HEK293 (cell line): ENCODE results near the gene TRPV2.

Source experiments
- HOXA7 ChIP-seq: sonication (generic); formaldehyde crosslinking; IDR thresholded peaks from 2 replicates; pipeline ENCODE4 v1.8.1; 2022; ENCODE audit warnings: missing genetic modification reagents, borderline replicate concordance
- HOXD13 ChIP-seq: sonication (generic); formaldehyde crosslinking; IDR thresholded peaks from 2 replicates; pipeline ENCODE4 v1.8.0; 2022; ENCODE audit warnings: missing genetic modification reagents, borderline replicate concordance
- MEIS1 ChIP-seq: sonication (generic); formaldehyde crosslinking; IDR thresholded peaks from 2 replicates; pipeline ENCODE4 v1.8.1; 2022; ENCODE audit warnings: missing genetic modification reagents, mild to moderate bottlenecking, borderline replicate concordance
- SP7 ChIP-seq: fragments of 450-650 bp; formaldehyde crosslinking; IDR thresholded peaks from 2 replicates; pipeline ENCODE4 v1.5.1; 2016; ENCODE audit warnings: missing biosample characterization, missing genetic modification characterization
- ZBTB21 ChIP-seq: fragments of 450-650 bp; formaldehyde crosslinking; IDR thresholded peaks from 2 replicates; pipeline ENCODE4 v1.5.1; 2017; ENCODE audit warnings: missing biosample characterization, missing genetic modification characterization
- ZFHX2 ChIP-seq: fragments of 450-650 bp; formaldehyde crosslinking; conservative IDR thresholded peaks from 2 replicates; pipeline ENCODE4 v1.5.1; 2016; ENCODE audit warnings: missing biosample characterization, missing genetic modification characterization
- ZFP3 ChIP-seq: fragments of 450-650 bp; formaldehyde crosslinking; IDR thresholded peaks from 2 replicates; pipeline ENCODE4 v1.5.1; 2016; ENCODE audit warnings: low read depth, missing biosample characterization, missing genetic modification characterization
- ZFP41 ChIP-seq: fragments of 450-650 bp; formaldehyde crosslinking; IDR thresholded peaks from 2 replicates; pipeline ENCODE4 v1.5.1; 2016; ENCODE audit warnings: missing biosample characterization, missing genetic modification characterization, borderline replicate concordance
- ZNF175 ChIP-seq: fragments of 450-650 bp; formaldehyde crosslinking; IDR thresholded peaks from 2 replicates; pipeline ENCODE4 v1.5.1; 2016; ENCODE audit warnings: missing biosample characterization, missing genetic modification characterization
- ZNF18 ChIP-seq: fragments of 450-650 bp; formaldehyde crosslinking; IDR thresholded peaks from 2 replicates; pipeline ENCODE4 v1.5.1; 2016; ENCODE audit warnings: missing biosample characterization, missing genetic modification characterization
- ZNF202 ChIP-seq: fragments of 450-650 bp; formaldehyde crosslinking; IDR thresholded peaks from 2 replicates; pipeline ENCODE4 v1.5.1; 2016; ENCODE audit warnings: missing biosample characterization, missing genetic modification characterization, borderline replicate concordance
- ZNF341 ChIP-seq: fragments of 450-650 bp; formaldehyde crosslinking; IDR thresholded peaks from 2 replicates; pipeline ENCODE4; 2016; ENCODE audit warnings: low read depth, missing biosample characterization, missing genetic modification characterization
- ZNF354C ChIP-seq: fragments of 450-650 bp; formaldehyde crosslinking; IDR thresholded peaks from 2 replicates; pipeline ENCODE4 v1.5.1; 2016; ENCODE audit warnings: missing biosample characterization, missing genetic modification characterization, low read depth, borderline replicate concordance
- ZNF548 ChIP-seq: fragments of 450-650 bp; formaldehyde crosslinking; IDR thresholded peaks from 2 replicates; pipeline ENCODE4 v1.5.1; 2016; ENCODE audit warnings: missing biosample characterization, missing genetic modification characterization
- ZNF558 ChIP-seq: fragments of 450-650 bp; formaldehyde crosslinking; IDR thresholded peaks from 2 replicates; pipeline ENCODE4 v1.5.1; 2016; ENCODE audit warnings: missing biosample characterization, missing genetic modification characterization
- ZSCAN30 ChIP-seq: fragments of 450-650 bp; IDR thresholded peaks from 2 replicates; pipeline ENCODE4 v1.5.1; 2018; ENCODE audit warnings: missing biosample characterization, mild to moderate bottlenecking, missing genetic modification characterization, moderate library complexity
- ZSCAN4 ChIP-seq: fragments of 450-650 bp; formaldehyde crosslinking; IDR thresholded peaks from 2 replicates; pipeline ENCODE4 v1.5.1; 2017; ENCODE audit warnings: missing biosample characterization, missing genetic modification characterization
- TF ChIP-seq, protein P1 (sequence below): fragments of 450-650 bp; formaldehyde crosslinking; IDR thresholded peaks from 2 replicates; pipeline ENCODE4 v1.5.1; 2017; ENCODE audit warnings: missing biosample characterization, missing genetic modification characterization
- TF ChIP-seq, protein P2 (sequence below): fragments of 450-650 bp; formaldehyde crosslinking; IDR thresholded peaks from 2 replicates; pipeline ENCODE4 v1.5.1; 2016; ENCODE audit warnings: missing biosample characterization, missing genetic modification characterization, borderline replicate concordance
- TF ChIP-seq, protein P3 (sequence below): fragments of 450-650 bp; formaldehyde crosslinking; IDR thresholded peaks from 2 replicates; pipeline ENCODE4 v1.5.1; 2016; ENCODE audit warnings: missing biosample characterization, missing genetic modification characterization
- TF ChIP-seq, protein P4 (sequence below): fragments of 450-650 bp; formaldehyde crosslinking; IDR thresholded peaks from 2 replicates; pipeline ENCODE4 v1.5.1; 2016; ENCODE audit warnings: missing biosample characterization, missing genetic modification characterization

Gene TRPV2

DNA sequence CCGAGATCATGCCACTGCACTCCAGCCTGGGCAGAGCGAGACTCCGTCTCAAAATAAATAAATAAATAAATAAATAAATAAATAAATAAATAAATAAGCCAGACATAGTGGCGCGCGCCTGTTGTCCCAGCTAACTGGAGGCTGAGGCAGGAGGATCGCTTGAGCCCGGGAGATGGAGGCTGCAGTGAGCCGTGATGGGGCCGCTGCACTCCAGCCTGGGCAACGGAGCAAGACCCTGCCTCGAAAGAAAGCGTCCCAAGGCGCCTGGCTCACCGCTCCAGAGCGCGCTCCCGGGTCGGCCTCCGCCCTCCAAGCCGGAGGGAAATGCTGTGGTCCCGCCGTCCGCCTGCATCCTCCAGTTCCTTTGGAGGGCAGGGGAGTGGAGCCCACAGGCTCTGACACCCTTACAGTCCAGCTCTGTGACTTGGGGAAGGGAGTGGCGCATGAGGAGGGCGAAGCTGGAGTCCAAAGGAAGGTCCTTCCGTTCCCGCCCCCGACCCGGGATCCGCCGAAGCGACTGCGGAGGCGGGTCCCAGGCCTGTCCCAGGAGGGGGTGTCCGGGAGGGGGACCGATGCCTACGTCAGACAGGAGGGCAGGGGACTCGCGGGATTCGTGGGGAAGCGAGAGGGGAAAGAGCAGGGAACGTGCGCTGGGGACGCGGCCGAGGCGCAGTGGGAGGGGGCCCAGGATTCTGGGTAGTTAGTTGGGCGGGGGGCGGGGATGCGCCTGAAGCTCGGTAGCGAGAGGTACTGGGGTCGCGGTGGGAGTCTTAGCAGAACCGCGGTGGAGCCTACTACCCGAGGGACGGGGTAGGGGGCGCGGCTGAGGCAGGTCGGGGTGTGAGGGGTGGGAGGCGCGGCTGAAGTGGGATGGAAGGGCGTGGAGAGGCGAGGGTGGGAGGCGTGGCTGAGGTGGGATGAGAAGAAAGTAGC is 8.4 kb upstream of the TRPV2 start (continued):
- TF ChIP-seq, protein P1, sequence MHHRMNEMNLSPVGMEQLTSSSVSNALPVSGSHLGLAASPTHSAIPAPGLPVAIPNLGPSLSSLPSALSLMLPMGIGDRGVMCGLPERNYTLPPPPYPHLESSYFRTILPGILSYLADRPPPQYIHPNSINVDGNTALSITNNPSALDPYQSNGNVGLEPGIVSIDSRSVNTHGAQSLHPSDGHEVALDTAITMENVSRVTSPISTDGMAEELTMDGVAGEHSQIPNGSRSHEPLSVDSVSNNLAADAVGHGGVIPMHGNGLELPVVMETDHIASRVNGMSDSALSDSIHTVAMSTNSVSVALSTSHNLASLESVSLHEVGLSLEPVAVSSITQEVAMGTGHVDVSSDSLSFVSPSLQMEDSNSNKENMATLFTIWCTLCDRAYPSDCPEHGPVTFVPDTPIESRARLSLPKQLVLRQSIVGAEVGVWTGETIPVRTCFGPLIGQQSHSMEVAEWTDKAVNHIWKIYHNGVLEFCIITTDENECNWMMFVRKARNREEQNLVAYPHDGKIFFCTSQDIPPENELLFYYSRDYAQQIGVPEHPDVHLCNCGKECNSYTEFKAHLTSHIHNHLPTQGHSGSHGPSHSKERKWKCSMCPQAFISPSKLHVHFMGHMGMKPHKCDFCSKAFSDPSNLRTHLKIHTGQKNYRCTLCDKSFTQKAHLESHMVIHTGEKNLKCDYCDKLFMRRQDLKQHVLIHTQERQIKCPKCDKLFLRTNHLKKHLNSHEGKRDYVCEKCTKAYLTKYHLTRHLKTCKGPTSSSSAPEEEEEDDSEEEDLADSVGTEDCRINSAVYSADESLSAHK (tag by site-specific recombination): peak; percentile 54; the same call in 1 of the 2 replicates
- TF ChIP-seq HOXA7 (CRISPR knock-in tag): no peak
- TF ChIP-seq ZNF548: 0 out of 2 replicates have a peak, but pooled peaks have one; percentile 29
- TF ChIP-seq ZNF175 (tag by site-specific recombination): no peak
- TF ChIP-seq, protein P2, sequence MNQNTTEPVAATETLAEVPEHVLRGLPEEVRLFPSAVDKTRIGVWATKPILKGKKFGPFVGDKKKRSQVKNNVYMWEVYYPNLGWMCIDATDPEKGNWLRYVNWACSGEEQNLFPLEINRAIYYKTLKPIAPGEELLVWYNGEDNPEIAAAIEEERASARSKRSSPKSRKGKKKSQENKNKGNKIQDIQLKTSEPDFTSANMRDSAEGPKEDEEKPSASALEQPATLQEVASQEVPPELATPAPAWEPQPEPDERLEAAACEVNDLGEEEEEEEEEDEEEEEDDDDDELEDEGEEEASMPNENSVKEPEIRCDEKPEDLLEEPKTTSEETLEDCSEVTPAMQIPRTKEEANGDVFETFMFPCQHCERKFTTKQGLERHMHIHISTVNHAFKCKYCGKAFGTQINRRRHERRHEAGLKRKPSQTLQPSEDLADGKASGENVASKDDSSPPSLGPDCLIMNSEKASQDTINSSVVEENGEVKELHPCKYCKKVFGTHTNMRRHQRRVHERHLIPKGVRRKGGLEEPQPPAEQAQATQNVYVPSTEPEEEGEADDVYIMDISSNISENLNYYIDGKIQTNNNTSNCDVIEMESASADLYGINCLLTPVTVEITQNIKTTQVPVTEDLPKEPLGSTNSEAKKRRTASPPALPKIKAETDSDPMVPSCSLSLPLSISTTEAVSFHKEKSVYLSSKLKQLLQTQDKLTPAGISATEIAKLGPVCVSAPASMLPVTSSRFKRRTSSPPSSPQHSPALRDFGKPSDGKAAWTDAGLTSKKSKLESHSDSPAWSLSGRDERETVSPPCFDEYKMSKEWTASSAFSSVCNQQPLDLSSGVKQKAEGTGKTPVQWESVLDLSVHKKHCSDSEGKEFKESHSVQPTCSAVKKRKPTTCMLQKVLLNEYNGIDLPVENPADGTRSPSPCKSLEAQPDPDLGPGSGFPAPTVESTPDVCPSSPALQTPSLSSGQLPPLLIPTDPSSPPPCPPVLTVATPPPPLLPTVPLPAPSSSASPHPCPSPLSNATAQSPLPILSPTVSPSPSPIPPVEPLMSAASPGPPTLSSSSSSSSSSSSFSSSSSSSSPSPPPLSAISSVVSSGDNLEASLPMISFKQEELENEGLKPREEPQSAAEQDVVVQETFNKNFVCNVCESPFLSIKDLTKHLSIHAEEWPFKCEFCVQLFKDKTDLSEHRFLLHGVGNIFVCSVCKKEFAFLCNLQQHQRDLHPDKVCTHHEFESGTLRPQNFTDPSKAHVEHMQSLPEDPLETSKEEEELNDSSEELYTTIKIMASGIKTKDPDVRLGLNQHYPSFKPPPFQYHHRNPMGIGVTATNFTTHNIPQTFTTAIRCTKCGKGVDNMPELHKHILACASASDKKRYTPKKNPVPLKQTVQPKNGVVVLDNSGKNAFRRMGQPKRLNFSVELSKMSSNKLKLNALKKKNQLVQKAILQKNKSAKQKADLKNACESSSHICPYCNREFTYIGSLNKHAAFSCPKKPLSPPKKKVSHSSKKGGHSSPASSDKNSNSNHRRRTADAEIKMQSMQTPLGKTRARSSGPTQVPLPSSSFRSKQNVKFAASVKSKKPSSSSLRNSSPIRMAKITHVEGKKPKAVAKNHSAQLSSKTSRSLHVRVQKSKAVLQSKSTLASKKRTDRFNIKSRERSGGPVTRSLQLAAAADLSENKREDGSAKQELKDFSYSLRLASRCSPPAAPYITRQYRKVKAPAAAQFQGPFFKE (tag by site-specific recombination): no peak
- TF ChIP-seq ZSCAN4 (tag by site-specific recombination): peak; percentile 25; the same call in 1 of the 2 replicates
- peak; percentile 59 for TF ChIP-seq ZBTB21 (tag by site-specific recombination)
- TF ChIP-seq, protein P3, sequence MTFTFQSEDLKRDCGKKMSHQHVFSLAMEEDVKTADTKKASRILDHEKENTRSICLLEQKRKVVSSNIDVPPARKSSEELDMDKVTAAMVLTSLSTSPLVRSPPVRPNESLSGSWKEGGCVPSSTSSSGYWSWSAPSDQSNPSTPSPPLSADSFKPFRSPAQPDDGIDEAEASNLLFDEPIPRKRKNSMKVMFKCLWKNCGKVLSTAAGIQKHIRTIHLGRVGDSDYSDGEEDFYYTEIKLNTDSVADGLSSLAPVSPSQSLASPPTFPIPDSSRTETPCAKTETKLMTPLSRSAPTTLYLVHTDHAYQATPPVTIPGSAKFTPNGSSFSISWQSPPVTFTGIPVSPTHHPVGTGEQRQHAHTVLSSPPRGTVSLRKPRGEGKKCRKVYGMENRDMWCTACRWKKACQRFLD: 0 out of 2 replicates have a peak, but pooled peaks have one; percentile 50
- no peak for TF ChIP-seq HOXD13 (CRISPR knock-in tag)
- peak; percentile 96 for TF ChIP-seq ZNF202 (tag by site-specific recombination)
- 0 out of 2 replicates have a peak, but pooled peaks have one; percentile 44 for TF ChIP-seq ZFP3 (tag by site-specific recombination)
- TF ChIP-seq ZFHX2 (tag by site-specific recombination): peak; percentile 91
- peak; percentile 72 for TF ChIP-seq SP7 (tag by site-specific recombination)
- no peak for TF ChIP-seq ZSCAN30 (tag by site-specific recombination)
- TF ChIP-seq ZNF341 (tag by site-specific recombination): peak; percentile 66
- no peak for TF ChIP-seq ZFP41
- peak; percentile 87 for TF ChIP-seq ZNF558
- peak; percentile 87; the same call in 1 of the 2 replicates for TF ChIP-seq ZNF354C
- TF ChIP-seq, protein P4, sequence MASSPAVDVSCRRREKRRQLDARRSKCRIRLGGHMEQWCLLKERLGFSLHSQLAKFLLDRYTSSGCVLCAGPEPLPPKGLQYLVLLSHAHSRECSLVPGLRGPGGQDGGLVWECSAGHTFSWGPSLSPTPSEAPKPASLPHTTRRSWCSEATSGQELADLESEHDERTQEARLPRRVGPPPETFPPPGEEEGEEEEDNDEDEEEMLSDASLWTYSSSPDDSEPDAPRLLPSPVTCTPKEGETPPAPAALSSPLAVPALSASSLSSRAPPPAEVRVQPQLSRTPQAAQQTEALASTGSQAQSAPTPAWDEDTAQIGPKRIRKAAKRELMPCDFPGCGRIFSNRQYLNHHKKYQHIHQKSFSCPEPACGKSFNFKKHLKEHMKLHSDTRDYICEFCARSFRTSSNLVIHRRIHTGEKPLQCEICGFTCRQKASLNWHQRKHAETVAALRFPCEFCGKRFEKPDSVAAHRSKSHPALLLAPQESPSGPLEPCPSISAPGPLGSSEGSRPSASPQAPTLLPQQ (tag by site-specific recombination): peak; percentile 65; the same call in 1 of the 2 replicates
- TF ChIP-seq MEIS1 (CRISPR knock-in tag): no peak
- peak; percentile 65 for TF ChIP-seq ZNF18 (tag by site-specific recombination)
